ENCODE results near the gene BTN3A1.
"Not testable (repeated sequence)": the region's sequence is repeated elsewhere in the genome, so short reads cannot be mapped to it uniquely, and the experiment has no call there.

BTN3A1 gene

GRCh38 chr6:26401987-26402658 is at the start of gene BTN3A1:
Gene BTN3A1 (plus strand): TSS chr6:26402275. CDS start chr6:26405564, 3,289 bp downstream.
- H3K27ac ChIP-seq, result peak within 1 kb of the TSS; percentile 70 to 84
- DNase-seq (ENCODE audit: low spot score), result peak; percentile 79
- TF ChIP-seq, protein P1, sequence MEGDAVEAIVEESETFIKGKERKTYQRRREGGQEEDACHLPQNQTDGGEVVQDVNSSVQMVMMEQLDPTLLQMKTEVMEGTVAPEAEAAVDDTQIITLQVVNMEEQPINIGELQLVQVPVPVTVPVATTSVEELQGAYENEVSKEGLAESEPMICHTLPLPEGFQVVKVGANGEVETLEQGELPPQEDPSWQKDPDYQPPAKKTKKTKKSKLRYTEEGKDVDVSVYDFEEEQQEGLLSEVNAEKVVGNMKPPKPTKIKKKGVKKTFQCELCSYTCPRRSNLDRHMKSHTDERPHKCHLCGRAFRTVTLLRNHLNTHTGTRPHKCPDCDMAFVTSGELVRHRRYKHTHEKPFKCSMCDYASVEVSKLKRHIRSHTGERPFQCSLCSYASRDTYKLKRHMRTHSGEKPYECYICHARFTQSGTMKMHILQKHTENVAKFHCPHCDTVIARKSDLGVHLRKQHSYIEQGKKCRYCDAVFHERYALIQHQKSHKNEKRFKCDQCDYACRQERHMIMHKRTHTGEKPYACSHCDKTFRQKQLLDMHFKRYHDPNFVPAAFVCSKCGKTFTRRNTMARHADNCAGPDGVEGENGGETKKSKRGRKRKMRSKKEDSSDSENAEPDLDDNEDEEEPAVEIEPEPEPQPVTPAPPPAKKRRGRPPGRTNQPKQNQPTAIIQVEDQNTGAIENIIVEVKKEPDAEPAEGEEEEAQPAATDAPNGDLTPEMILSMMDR (IDR thresholded peaks at IDR 0.05), result no peak

GRCh38 chr6:26352315-26352714 is 49.8 kb upstream of the BTN3A1 start:
- no peak overlapping the region for H3K4me3 ChIP-seq
- TF ChIP-seq, protein P1 (IDR thresholded peaks at IDR 0.05), result no peak
- H3K27ac ChIP-seq, result no peak overlapping the region
- DNase-seq (ENCODE audit: low spot score), result no peak

More at GRCh38 chr6:26401987-26402658, at the start of gene BTN3A1:
- H3K4me3 ChIP-seq, result peak within 1 kb of the TSS; percentile 74

DNA sequence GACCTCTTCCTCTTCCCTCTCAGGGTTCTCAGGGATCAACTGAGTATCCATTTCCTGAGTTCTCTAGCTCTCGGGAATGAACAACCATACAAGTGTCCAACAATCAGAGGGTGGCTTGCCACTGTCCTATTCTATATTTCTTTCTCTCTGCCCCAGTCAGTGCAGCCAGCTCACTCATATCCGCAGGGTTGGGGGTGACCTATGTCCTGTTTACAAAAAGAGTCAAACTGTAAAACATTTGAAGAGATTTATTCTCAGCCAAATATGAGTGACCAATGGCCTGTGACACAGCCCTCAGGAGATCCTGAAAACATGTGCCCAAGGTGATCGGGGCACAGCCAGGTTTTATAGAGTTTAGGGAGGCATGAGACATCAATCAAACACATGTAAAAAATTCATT is 47.9 kb upstream of the BTN3A1 start:
- Histone ChIP-seq H3K4me3 (no peak overlapping the region), H3K27ac (no peak overlapping the region)
- TF ChIP-seq, protein P1 (IDR thresholded peaks at IDR 0.05), result no peak
- DNase-seq (ENCODE audit: low spot score), result no peak

GRCh38 chr6:26355366-26355765 is 46.7 kb upstream of the BTN3A1 start:
- DNase-seq (ENCODE audit: low spot score), result no peak
- TF ChIP-seq, protein P1 (IDR thresholded peaks at IDR 0.05), result no peak
- Histone ChIP-seq H3K27ac (no peak overlapping the region), H3K4me3 (no peak overlapping the region)

GRCh38 chr6:26357543-26357942 is 44.5 kb upstream of the BTN3A1 start:
- not testable (repeated sequence) for H3K27ac ChIP-seq, H3K4me3 ChIP-seq
- peak; percentile 8 for DNase-seq (ENCODE audit: low spot score)

- no peak overlapping the region for H3K4me3 ChIP-seq
- TF ChIP-seq, protein P1 (IDR thresholded peaks at IDR 0.05), result no peak
- H3K27ac ChIP-seq, result no peak overlapping the region
- no peak for DNase-seq (ENCODE audit: low spot score)
These were observed 43.5 kb upstream of the BTN3A1 start for GRCh38 chr6:26358511-26358981.

DNA sequence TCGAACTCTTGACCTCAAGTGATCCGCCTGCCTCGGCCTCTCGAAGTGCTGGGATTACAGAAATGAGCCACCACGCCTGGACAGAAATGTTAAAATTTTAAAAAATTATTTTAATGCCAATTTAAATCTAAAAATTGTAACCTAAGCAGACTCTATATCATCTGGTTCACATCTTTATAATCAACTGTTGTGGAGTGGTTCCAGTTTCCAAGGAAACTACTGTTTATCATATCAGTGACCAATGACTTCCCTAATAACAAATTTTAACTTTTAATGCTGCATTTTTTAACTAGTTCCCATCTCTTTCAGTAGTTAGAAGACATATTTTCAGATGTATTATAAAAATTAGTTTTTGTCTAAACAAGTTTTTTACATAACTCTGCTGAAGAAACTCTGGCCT is 42.3 kb upstream of the BTN3A1 start:
- Histone ChIP-seq H3K27ac (no peak overlapping the region), H3K4me3 (no peak overlapping the region)
- TF ChIP-seq, protein P1 (IDR thresholded peaks at IDR 0.05), result no peak
- DNase-seq (ENCODE audit: low spot score), result no peak

Measured in coronary artery (tissue), 2 donors.